ENCODE data around the gene PPP6R1. TPM values are rescaled to one million over a fixed set of nuclear protein-coding genes. Genes with fewer than 3 reads are reported as not detected.

PPP6R1 gene
- total and polyA plus RNA-seq, 2 of the 13 experiments (the other 11 are each of a cell fraction or from before 2014, with no cell fraction given): 25.8 to 54.0 TPM

DNA sequence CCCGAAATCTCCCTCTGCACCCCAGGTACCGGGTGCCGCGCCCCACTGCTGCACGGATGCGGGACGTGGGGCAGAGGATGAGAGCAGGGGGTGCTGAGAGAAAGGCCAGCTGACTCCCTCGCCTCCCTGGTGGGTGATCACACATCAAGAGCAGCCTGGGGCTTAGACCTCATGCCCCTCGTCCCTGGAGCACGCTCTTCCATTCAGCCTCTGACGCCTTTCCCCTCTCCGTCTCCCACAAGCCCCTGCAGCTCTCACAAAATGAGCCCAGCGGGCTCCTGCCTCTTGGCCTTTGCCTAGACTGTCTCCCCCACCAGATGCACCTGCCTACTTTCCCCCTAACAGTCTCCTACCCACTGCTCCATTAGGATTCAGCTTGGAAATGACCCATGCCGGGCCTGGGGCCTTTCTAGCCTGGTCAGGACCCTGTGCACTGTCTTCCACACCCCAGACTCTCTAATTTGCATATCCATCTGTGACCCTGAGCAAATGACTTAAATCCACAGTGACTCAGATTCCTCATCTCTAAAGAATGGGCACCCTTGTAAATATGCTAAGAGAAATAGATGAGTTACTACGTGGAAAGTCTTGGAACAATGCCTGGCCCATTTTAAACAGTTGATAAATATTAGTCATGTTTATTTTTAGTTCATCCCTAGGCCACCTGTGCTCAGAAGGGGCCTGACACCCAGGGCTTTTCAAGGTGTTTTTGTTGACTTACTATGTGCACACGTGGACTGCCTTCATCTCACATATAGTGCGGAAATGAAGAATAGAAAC lies 48.9 kb downstream of the PPP6R1 start (continued):
- TF ChIP-seq, protein P1, sequence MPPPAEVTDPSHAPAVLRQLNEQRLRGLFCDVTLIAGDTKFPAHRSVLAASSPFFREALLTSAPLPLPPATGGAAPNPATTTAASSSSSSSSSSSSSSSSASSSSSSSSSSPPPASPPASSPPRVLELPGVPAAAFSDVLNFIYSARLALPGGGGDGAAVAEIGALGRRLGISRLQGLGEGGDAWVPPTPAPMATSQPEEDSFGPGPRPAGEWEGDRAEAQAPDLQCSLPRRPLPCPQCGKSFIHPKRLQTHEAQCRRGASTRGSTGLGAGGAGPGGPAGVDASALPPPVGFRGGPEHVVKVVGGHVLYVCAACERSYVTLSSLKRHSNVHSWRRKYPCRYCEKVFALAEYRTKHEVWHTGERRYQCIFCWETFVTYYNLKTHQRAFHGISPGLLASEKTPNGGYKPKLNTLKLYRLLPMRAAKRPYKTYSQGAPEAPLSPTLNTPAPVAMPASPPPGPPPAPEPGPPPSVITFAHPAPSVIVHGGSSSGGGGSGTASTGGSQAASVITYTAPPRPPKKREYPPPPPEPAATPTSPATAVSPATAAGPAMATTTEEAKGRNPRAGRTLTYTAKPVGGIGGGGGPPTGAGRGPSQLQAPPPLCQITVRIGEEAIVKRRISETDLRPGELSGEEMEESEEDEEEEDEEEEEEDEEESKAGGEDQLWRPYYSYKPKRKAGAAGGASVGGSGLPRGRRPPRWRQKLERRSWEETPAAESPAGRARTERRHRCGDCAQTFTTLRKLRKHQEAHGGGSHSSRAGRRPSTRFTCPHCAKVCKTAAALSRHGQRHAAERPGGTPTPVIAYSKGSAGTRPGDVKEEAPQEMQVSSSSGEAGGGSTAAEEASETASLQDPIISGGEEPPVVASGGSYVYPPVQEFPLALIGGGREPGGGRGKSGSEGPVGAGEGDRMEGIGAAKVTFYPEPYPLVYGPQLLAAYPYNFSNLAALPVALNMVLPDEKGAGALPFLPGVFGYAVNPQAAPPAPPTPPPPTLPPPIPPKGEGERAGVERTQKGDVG (CRISPR knock-in tag; IDR thresholded peaks at IDR 0.05; ENCODE audit: borderline replicate concordance): no peak
- TF ChIP-seq ARHGAP35 (CRISPR knock-in tag; IDR thresholded peaks at IDR 0.05; ENCODE audit: borderline replicate concordance) (no peak), ZNF891 (CRISPR knock-in tag; IDR thresholded peaks at IDR 0.05) (no peak), TBP (CRISPR knock-in tag; IDR thresholded peaks at IDR 0.05) (no peak), ZNF777 (CRISPR knock-in tag; IDR thresholded peaks at IDR 0.05) (peak; percentile 42), ZNF12 (CRISPR knock-in tag; IDR thresholded peaks at IDR 0.05) (no peak; the same call in 1 of the 2 replicates), ZNF552 (CRISPR knock-in tag; IDR thresholded peaks at IDR 0.05; ENCODE audit: borderline replicate concordance) (0 out of 2 replicates have a peak, but pooled peaks have one; percentile 49), ZNF557 (CRISPR knock-in tag; IDR thresholded peaks at IDR 0.05) (peak; percentile 74), ZBTB14 (CRISPR knock-in tag; IDR thresholded peaks at IDR 0.05) (no peak), ZFP1 (CRISPR knock-in tag; IDR thresholded peaks at IDR 0.05) (no peak), ZNF776 (CRISPR knock-in tag; IDR thresholded peaks at IDR 0.05) (peak; percentile 82), ZNF747 (CRISPR knock-in tag; IDR thresholded peaks at IDR 0.05; ENCODE audit: borderline replicate concordance) (no peak), TBX2 (CRISPR knock-in tag; IDR thresholded peaks at IDR 0.05; ENCODE audit: borderline replicate concordance) (peak; percentile 31; the same call in 1 of the 2 replicates), RFXAP (CRISPR knock-in tag; IDR thresholded peaks at IDR 0.05; ENCODE audit: borderline replicate concordance) (no peak), PHF8 (CRISPR knock-in tag; IDR thresholded peaks at IDR 0.05) (no peak), NR3C1 (CRISPR knock-in tag; IDR thresholded peaks at IDR 0.05) (no peak), ZNF670 (CRISPR knock-in tag; IDR thresholded peaks at IDR 0.05; ENCODE audit: borderline replicate concordance) (0 out of 2 replicates have a peak, but pooled peaks have one; percentile 2), ZNF235 (CRISPR knock-in tag; IDR thresholded peaks at IDR 0.05; ENCODE audit: borderline replicate concordance) (no peak), HOXA3 (CRISPR knock-in tag; IDR thresholded peaks at IDR 0.05) (peak; percentile 22; the same call in 1 of the 2 replicates)
- TF ChIP-seq, protein P2, sequence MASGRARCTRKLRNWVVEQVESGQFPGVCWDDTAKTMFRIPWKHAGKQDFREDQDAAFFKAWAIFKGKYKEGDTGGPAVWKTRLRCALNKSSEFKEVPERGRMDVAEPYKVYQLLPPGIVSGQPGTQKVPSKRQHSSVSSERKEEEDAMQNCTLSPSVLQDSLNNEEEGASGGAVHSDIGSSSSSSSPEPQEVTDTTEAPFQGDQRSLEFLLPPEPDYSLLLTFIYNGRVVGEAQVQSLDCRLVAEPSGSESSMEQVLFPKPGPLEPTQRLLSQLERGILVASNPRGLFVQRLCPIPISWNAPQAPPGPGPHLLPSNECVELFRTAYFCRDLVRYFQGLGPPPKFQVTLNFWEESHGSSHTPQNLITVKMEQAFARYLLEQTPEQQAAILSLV (CRISPR knock-in tag; IDR thresholded peaks at IDR 0.05; ENCODE audit: borderline replicate concordance): peak; percentile 78
- TF ChIP-seq, protein P3, sequence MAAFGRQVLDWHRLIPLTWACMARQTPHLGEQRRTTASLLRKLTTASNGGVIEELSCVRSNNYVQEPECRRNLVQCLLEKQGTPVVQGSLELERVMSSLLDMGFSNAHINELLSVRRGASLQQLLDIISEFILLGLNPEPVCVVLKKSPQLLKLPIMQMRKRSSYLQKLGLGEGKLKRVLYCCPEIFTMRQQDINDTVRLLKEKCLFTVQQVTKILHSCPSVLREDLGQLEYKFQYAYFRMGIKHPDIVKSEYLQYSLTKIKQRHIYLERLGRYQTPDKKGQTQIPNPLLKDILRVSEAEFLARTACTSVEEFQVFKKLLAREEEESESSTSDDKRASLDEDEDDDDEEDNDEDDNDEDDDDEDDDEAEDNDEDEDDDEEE (CRISPR knock-in tag; IDR thresholded peaks at IDR 0.05): 0 out of 2 replicates have a peak, but pooled peaks have one; percentile 37
- TF ChIP-seq, protein P4, sequence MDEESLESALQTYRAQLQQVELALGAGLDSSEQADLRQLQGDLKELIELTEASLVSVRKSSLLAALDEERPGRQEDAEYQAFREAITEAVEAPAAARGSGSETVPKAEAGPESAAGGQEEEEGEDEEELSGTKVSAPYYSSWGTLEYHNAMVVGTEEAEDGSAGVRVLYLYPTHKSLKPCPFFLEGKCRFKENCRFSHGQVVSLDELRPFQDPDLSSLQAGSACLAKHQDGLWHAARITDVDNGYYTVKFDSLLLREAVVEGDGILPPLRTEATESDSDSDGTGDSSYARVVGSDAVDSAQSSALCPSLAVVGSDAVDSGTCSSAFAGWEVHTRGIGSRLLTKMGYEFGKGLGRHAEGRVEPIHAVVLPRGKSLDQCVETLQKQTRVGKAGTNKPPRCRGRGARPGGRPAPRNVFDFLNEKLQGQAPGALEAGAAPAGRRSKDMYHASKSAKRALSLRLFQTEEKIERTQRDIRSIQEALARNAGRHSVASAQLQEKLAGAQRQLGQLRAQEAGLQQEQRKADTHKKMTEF (CRISPR knock-in tag; IDR thresholded peaks at IDR 0.05): no peak; the same call in 1 of the 2 replicates
